Right lobe of liver (tissue), 6 donors: ENCODE data around the gene SLC37A4. TPM values are rescaled to one million over a fixed set of nuclear protein-coding genes. Genes with fewer than 3 reads are reported as not detected.

Experiments used
- ATAC-seq, 4 donors: fragments of 200-7000 bp; cut with Tn5 transposase; one replicate each; pipeline ENCODE4 v1.9.1; 2020; ENCODE audit warnings: mild to moderate bottlenecking in 4 of 4, moderate library complexity in 4 of 4
- DNase-seq, 3 donors: peaks; one replicate each; pipeline ENCODE4 v3.0.0-alpha.2; 2020
- H3K27ac ChIP-seq, 3 donors: fragments of 200-600 bp; one replicate each; pipeline ENCODE4 v1.8.0; 2022
- H3K27me3 ChIP-seq, 2 donors: fragments of 200-600 bp; one replicate each; pipeline ENCODE4 v1.8.0; 2022
- H3K36me3 ChIP-seq, 4 donors: fragments of 200-600 bp; sonication (generic) in 1 of 4; one replicate each; pipeline versions ENCODE4 v1.5.1 to v1.8.0; 2017 to 2022; ENCODE audit warnings: control low read depth in 1 of 4
- H3K4me1 ChIP-seq, 4 donors: fragments of 200-600 bp; sonication (generic) in 1 of 4; one replicate each; pipeline versions ENCODE4 v1.5.1 to v1.8.0; 2017 to 2022; ENCODE audit warnings: control low read depth in 1 of 4
- H3K4me3 ChIP-seq, 3 donors: fragments of 200-600 bp; one replicate each; pipeline ENCODE4 v1.8.0; 2022
- H3K9me3 ChIP-seq, 4 donors: fragments of 200-600 bp; sonication (generic) in 1 of 4; one replicate each; pipeline versions ENCODE4 v1.5.1 to v1.8.0; 2017 to 2022; ENCODE audit warnings: control low read depth in 1 of 4
- POLR2A ChIP-seq: fragments of 450-650 bp; IDR thresholded peaks from one replicate; pipeline ENCODE4 v1.6.1; 2017; ENCODE audit warnings: antibody characterized with exemption, mild to moderate bottlenecking
- WGBS: methylation state at CpG from one replicate; pipeline ENCODE4 v1.1.6; 2018; ENCODE audit warnings: low coverage, low lambda C conversion rate; ENCODE audit not compliant: insufficient coverage; ENCODE audit errors: missing lambda C conversion rate; 5-methylcytosine and 5-hydroxymethylcytosine counted together
- intact Hi-C, 2 donors: fragments of 100-400 bp; cut with DNase I; formaldehyde crosslinking; loops; one replicate each; pipeline versions ENCODE4 v1.11.2 to v1.14.1; 2022
- microRNA-seq, 2 donors: library from miRNA; unstranded; fragments of <30 nt; microRNA quantifications; one replicate each; pipeline ENCODE4, GENCODE V29; 2019 to 2020
- small RNA-seq, 2 experiments: library from RNA; depleted of rRNA; stranded (forward); fragments of <200 nt; gene quantifications; one replicate each; pipeline ENCODE3, GENCODE V24; 2016
- total RNA-seq, 6 experiments: library from RNA; depleted of rRNA in 2 of 6; stranded (reverse); fragments of >200 nt in 2 of 6; fragmentation: NEBNext Ultra II Directional in 3 of 6; extraction: Animal tissue kit (Norgen Biotek cat#: 25700) in 3 of 6; gene quantifications; one replicate each; pipeline versions ENCODE4 v1.1.0 to v1.2.4, GENCODE V29; 2016 to 2023
- TF ChIP-seq, protein P1 (sequence below), 4 donors: fragments of 200-600 bp in 3 of 4; fragments of 450-650 bp in 1 of 4; IDR thresholded peaks; one replicate each; pipeline versions ENCODE4 v1.5.1 to v1.8.0; 2016 to 2022; ENCODE audit warnings: antibody characterized with exemption in 4 of 4, mild to moderate bottlenecking in 2 of 4
- donor health status: DM: no; HTN: yes; CAD: no.
- donor health status: DM: no; HTN: no; CAD: no.
- donor health status: DM: no; HTN: no; CAD: no.
- donor health status: DM: no; HTN: yes; CAD: no.
- donor health status: DM: no; HTN: yes; CAD: no.

SLC37A4 gene
- total RNA-seq, 6 experiments from 2014 or later: 78.5 to 177 (median 147) TPM

DNA sequence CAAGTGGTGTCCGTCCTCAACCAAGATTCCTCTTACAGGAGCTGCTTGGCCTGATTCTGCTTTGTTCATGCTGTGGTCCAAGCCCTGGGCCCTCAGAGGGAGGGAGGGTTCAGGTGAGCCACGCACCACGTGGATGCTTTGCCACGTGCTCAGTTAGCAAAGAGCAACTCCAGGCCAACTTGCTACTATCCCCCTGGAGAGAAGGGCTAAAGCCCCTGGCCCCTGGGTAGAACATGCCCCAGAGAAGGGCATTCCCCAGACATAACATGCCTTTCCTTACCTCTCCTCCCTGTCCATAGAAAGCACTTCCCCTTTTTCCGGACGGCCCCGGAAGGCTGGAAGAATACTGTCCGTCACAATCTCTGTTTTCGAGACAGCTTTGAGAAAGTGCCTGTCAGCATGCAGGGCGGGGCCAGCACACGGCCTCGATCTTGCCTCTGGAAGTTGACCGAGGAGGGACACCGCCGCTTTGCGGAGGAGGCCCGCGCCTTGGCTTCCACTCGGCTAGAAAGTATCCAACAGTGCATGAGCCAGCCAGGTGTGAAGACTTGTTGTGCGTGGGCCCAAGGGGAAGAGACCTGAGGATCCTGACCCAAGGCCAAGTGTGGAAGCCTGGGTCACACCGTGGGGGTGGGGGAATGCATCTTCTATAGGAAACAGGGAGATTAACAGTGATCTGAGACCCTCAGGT, 50.3 kb downstream of the SLC37A4 start:
- H3K27ac ChIP-seq: no peak overlapping the region
- 27% methylated on average over 10 of the region's 21 CpGs for WGBS
- peak in 1 of 3 donors; percentile 30 for DNase-seq

DNA sequence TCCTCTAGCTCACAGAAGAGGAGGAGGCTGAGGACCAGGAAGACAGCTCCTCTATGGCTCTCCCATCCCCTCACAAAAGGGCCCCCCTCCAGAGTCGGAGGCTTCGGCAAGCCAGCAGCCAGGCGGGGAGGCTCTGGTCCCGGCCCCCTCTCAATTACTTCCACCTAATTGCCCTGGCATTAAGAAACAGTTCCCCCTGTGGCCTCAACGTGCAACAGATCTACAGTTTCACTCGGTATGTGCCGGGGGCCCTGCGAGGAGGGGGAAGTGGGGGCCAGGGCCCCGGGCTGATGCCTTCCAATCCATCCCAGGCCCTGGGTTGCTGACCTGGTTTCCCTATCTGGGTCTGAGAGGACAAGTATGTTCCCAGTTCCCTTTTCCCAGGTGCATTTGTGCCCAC, 51.2 kb downstream of the SLC37A4 start:
- no peak for TF ChIP-seq POLR2A
- TF ChIP-seq, protein P1, sequence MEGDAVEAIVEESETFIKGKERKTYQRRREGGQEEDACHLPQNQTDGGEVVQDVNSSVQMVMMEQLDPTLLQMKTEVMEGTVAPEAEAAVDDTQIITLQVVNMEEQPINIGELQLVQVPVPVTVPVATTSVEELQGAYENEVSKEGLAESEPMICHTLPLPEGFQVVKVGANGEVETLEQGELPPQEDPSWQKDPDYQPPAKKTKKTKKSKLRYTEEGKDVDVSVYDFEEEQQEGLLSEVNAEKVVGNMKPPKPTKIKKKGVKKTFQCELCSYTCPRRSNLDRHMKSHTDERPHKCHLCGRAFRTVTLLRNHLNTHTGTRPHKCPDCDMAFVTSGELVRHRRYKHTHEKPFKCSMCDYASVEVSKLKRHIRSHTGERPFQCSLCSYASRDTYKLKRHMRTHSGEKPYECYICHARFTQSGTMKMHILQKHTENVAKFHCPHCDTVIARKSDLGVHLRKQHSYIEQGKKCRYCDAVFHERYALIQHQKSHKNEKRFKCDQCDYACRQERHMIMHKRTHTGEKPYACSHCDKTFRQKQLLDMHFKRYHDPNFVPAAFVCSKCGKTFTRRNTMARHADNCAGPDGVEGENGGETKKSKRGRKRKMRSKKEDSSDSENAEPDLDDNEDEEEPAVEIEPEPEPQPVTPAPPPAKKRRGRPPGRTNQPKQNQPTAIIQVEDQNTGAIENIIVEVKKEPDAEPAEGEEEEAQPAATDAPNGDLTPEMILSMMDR (IDR thresholded peaks at IDR 0.05): no peak
- DNase-seq (no peak), ATAC-seq (no peak)
- Histone ChIP-seq H3K36me3 (no peaks in the 10 kb centered on the region), H3K27me3 (no peaks in the 10 kb centered on the region), H3K9me3 (no peaks in the 10 kb centered on the region), H3K4me1 (no peaks in the 10 kb centered on the region), H3K27ac (no peak overlapping the region), H3K4me3 (no peak overlapping the region)
- WGBS: no CpG with 5 or more reads among the region's 9 CpGs
- intact Hi-C loops: no loop called here

More for the DNA sequence above, 50.3 kb downstream of the SLC37A4 start:
- no peak for TF ChIP-seq POLR2A
- TF ChIP-seq, protein P1 (IDR thresholded peaks at IDR 0.05): no peak
- Histone ChIP-seq H3K4me1 (no peaks in the 10 kb centered on the region), H3K27me3 (no peaks in the 10 kb centered on the region), H3K9me3 (no peaks in the 10 kb centered on the region), H3K36me3 (no peaks in the 10 kb centered on the region), H3K4me3 (no peak overlapping the region)
- ATAC-seq: peak; percentile 50 to 63 (median 60)
- intact Hi-C loops: no loop called here

DNA sequence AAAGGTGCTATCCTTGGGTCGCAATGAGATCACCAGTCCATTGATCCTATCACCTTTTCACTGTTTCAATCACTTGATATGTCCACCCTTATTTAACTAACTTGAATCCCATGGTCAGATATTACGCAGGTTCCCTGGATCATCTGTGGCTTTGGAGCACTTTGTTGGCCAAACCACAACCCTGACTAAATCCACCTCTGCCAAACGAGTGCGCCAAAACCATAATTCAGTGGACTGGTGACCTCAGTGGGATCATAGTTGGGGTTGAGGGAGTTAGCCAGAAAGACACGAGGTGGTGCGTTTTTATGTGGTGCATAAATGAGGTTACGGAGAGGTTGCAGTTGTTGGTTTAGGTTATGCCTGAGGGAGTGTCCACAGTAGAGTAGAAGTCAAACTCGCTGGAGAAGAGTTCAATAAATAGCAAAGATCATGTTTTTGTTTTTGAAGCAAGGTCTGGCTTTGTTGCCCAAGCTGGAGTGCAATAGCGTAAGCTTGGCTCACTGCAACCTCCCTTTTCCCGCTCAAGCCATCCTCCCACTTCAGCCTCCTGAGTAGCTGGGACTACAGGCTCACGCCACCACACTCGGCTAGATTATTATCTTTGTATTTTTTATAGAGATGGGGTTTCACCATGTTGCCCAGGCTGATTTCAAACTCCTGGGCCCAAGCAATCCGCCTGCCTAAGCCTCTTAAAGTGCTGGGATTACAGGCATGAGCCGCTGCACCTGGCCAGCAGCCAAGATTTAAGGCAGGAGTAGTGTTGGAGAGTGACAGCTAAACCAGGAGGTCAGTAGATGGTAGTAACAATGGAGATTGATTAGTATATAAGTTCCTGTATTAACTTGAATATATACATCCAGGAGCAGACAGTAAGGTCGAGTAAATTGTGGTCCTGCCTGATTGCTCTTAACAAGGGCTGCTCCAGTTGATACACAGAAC, 54.6 kb downstream of the SLC37A4 start:
- no peaks in the 10 kb centered on the region for H3K36me3 ChIP-seq
- no peaks in the 10 kb centered on the region for H3K27me3 ChIP-seq
- DNase-seq: no peak
- H3K27ac ChIP-seq: no peak overlapping the region
- WGBS: 45% methylated on average over 15 of the region's 15 CpGs
- no peaks in the 10 kb centered on the region for H3K9me3 ChIP-seq
- ATAC-seq: peak; percentile 66 to 83 (median 78)
- intact Hi-C loops: no loop called here
- H3K4me3 ChIP-seq: no peak overlapping the region
- TF ChIP-seq POLR2A: no peak
- TF ChIP-seq, protein P1 (IDR thresholded peaks at IDR 0.05): no peak
- no peaks in the 10 kb centered on the region for H3K4me1 ChIP-seq

Small RNAs within 50 kb of the gene (microRNA-seq; reads per million reads assigned to microRNA genes)
- 0 reads per million in 2 donors for gene MIR3656

Small RNAs within 50 kb of the gene (small RNA-seq; reads per million reads assigned to genes)
- gene AP003392.2 (0 reads per million in 2 experiments), gene RF00017 (0 reads per million in 2 experiments), gene RF00019 (0 reads per million in 2 experiments)

Other genes with a start within 250 kb of the SLC37A4 start
- 10 to 100 TPM; 37.9 to 46.1 (median 43.3) TPM for gene DDX6, start 239.7 kb downstream of the SLC37A4 start, total RNA-seq
- gene CXCR5, start 147.0 kb downstream of the SLC37A4 start, total RNA-seq: under 1 TPM in 2 of 6 experiments, not detected in 4; 0.07 TPM
- gene BCL9L, start 105.0 kb downstream of the SLC37A4 start, total RNA-seq: 10 to 100 TPM; 10.2 to 22.5 (median 19.8) TPM
- not detected for gene UPK2, start 74.6 kb downstream of the SLC37A4 start, total RNA-seq
- gene FOXR1, start 59.1 kb downstream of the SLC37A4 start, total RNA-seq: not detected
- gene CENATAC, start 32.7 kb downstream of the SLC37A4 start, total RNA-seq: 10 to 100 TPM; 11.5 to 16.7 (median 13.0) TPM
- 100 to 1,000 TPM; 326 to 822 (median 376) TPM for gene RPS25, start 12.5 kb downstream of the SLC37A4 start, total RNA-seq
- 10 to 100 TPM; 17.2 to 46.3 (median 33.4) TPM for gene TRAPPC4, start 12.1 kb downstream of the SLC37A4 start, total RNA-seq
- 100 to 1,000 TPM; 107 to 202 (median 171) TPM for gene HYOU1, start 26.3 kb upstream of the SLC37A4 start, total RNA-seq
- 10 to 100 TPM in 4 of 6 experiments, 1 to 10 TPM in 2; 8.5 to 18.3 (median 11.3) TPM for gene VPS11, start 36.9 kb upstream of the SLC37A4 start, total RNA-seq
- 10 to 100 TPM; 11.3 to 35.3 (median 14.6) TPM for gene HMBS, start 54.0 kb upstream of the SLC37A4 start, total RNA-seq
- 10 to 100 TPM; 29.8 to 55.5 (median 41.6) TPM for gene DPAGT1, start 71.0 kb upstream of the SLC37A4 start, total RNA-seq
- 1 to 10 TPM; 5.4 to 9.7 (median 6.5) TPM for gene C2CD2L, start 76.5 kb upstream of the SLC37A4 start, total RNA-seq
- 10 to 100 TPM in 4 of 6 experiments, 1 to 10 TPM in 2; 6.4 to 13.6 (median 10.7) TPM for gene HINFP, start 90.7 kb upstream of the SLC37A4 start, total RNA-seq
- gene ABCG4, start 118.2 kb upstream of the SLC37A4 start, total RNA-seq: under 1 TPM in 4 of 6 experiments, not detected in 2; 0.04 to 0.22 (median 0.09) TPM
- 10 to 100 TPM in 4 of 6 experiments, 1 to 10 TPM in 2; 8.1 to 13.2 (median 10.9) TPM for gene NLRX1, start 137.8 kb upstream of the SLC37A4 start, total RNA-seq
- under 1 TPM in 1 of 6 experiments, not detected in 5; 0.32 TPM for gene NHERF4, start 154.6 kb upstream of the SLC37A4 start, total RNA-seq
- 1 to 10 TPM; 3.1 to 7.1 (median 4.6) TPM for gene CBL, start 175.5 kb upstream of the SLC37A4 start, total RNA-seq